ENCODE data around the gene SEPTIN1.

The SEPTIN1 gene, protein sequence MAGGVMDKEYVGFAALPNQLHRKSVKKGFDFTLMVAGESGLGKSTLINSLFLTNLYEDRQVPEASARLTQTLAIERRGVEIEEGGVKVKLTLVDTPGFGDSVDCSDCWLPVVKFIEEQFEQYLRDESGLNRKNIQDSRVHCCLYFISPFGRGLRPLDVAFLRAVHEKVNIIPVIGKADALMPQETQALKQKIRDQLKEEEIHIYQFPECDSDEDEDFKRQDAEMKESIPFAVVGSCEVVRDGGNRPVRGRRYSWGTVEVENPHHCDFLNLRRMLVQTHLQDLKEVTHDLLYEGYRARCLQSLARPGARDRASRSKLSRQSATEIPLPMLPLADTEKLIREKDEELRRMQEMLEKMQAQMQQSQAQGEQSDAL

DNA sequence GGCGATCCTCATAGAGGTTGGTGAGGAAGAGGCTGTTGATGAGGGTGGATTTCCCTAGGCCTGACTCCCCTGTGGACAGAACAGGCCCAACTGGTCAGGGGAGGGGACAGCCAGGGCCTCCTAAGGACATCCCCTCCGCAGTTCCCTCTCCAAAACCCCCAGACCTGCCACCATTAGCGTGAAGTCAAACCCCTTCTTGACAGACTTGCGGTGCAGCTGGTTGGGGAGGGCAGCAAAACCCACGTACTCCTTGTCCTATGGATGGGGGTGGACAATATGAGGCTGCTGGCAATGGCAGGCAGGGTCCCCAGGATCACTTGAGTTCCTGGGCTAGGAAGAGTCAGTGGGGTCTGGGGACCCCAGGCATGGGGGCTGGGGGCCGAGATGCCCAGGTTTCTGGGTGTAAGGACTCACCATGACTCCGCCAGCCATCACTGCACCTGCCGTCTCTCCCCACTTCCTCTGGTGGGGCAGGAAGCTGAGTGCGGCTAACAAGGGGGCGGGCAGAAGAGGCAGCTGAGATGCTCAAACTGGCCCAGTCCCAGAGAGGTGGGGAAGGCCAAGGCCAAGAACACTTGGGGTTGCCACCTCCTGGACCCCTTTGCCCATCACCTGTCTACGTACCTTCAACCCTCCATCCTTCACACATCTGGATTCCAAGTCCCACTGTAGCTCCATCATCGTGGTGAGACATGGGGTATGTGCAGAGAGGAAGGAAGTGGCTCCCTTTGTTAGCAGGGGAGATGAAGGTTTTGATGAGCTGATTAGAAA lies at the start of gene SEPTIN1:
Gene SEPTIN1 (minus strand): TSS at position 451 of the 771 bp plus-strand sequence. CDS start 19 bp downstream, at position 432.
- no peak for DNase-seq
- no peaks in the 10 kb centered on the region for H3K36me3 ChIP-seq
- TF ChIP-seq, protein P1, sequence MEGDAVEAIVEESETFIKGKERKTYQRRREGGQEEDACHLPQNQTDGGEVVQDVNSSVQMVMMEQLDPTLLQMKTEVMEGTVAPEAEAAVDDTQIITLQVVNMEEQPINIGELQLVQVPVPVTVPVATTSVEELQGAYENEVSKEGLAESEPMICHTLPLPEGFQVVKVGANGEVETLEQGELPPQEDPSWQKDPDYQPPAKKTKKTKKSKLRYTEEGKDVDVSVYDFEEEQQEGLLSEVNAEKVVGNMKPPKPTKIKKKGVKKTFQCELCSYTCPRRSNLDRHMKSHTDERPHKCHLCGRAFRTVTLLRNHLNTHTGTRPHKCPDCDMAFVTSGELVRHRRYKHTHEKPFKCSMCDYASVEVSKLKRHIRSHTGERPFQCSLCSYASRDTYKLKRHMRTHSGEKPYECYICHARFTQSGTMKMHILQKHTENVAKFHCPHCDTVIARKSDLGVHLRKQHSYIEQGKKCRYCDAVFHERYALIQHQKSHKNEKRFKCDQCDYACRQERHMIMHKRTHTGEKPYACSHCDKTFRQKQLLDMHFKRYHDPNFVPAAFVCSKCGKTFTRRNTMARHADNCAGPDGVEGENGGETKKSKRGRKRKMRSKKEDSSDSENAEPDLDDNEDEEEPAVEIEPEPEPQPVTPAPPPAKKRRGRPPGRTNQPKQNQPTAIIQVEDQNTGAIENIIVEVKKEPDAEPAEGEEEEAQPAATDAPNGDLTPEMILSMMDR (IDR thresholded peaks at IDR 0.05), result no peak
- no peaks in the 10 kb centered on the region for H3K27me3 ChIP-seq
- intact Hi-C loops (cut with DNase I; ENCODE audit: low total_unique reads), result no loop called here
- H3K4me3 ChIP-seq, result no peak within 1 kb of the TSS
- H3K4me1 ChIP-seq, result peaks cover 0 to 16% (median 10%) of the 10 kb centered on the region in 4 donors
- H3K27ac ChIP-seq, result no peak within 1 kb of the TSS
- no peaks in the 10 kb centered on the region for H3K9me3 ChIP-seq

- H3K9me3 ChIP-seq, result no peaks in the 10 kb centered on the region
- peaks cover 0 to 17% (median 0%) of the 10 kb centered on the region in 3 donors for H3K36me3 ChIP-seq
- peak overlapping the region; percentile 65 to 69 for H3K27ac ChIP-seq
- DNase-seq, result no peak
- H3K4me1 ChIP-seq, result peaks cover 0 to 20% (median 11%) of the 10 kb centered on the region in 4 donors
- TF ChIP-seq, protein P1 (IDR thresholded peaks at IDR 0.05), result no peak
- H3K4me3 ChIP-seq, result peak overlapping the region; percentile 56 to 63
- H3K27me3 ChIP-seq, result no peaks in the 10 kb centered on the region
- intact Hi-C loops (cut with DNase I; ENCODE audit: low total_unique reads), result no loop called here
These were observed 48.1 kb upstream of the SEPTIN1 start for GRCh38 chr16:30430428-30430970.

DNA sequence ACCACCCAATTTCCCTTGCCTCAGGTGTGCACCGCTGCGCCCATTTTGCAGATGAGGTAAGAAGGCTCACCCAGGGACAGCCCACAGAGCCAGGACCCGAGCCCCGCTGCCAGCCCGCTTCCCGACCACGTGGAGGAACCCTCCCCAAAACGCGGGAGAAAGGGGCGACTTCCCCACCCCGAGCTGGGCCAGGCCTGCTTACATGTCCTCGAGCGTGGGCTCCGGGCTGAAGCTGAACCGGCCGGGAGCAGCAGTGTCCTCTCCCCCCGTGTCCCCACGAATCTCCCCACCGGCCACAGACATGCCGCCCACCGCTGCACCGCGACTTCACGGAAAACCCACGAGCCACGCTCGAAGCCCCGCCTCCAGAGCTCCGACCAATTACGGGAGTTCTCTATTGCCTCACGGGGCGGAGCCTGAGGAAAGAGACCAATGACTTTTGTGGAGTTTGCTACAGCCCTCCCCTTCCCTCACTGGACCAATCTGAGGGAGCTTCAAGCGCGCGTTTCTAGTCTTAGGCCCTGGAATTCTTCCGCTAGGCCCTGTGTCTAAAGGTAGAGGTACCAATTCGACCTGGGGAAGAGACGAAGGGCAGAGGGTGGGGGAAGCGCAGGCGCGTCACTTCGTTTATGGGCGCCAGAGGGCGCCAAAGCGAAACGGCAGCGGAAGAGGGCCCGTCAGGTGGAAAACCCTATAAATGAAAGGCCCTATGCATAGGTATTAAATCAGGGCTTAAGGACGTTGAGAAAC lies 47.5 kb upstream of the SEPTIN1 start, which contains the start of gene DCTPP1:
Gene DCTPP1 (minus strand): TSS at position 353 of the 750 bp plus-strand sequence. CDS start 50 bp downstream, at position 303.
- intact Hi-C loops (cut with DNase I; ENCODE audit: low total_unique reads), result no loop called here
- H3K36me3 ChIP-seq, result peaks cover 0 to 22% (median 0%) of the 10 kb centered on the region in 3 donors
- H3K4me3 ChIP-seq, result peak within 1 kb of the TSS; percentile 56 to 63
- peak within 1 kb of the TSS; percentile 65 to 69 for H3K27ac ChIP-seq
- TF ChIP-seq, protein P1 (IDR thresholded peaks at IDR 0.05), result peak; percentile 74 to 79
- peak; percentile 97 for DNase-seq
- peaks cover 0 to 20% (median 11%) of the 10 kb centered on the region in 4 donors for H3K4me1 ChIP-seq
- H3K27me3 ChIP-seq, result no peaks in the 10 kb centered on the region
- no peaks in the 10 kb centered on the region for H3K9me3 ChIP-seq

DNA sequence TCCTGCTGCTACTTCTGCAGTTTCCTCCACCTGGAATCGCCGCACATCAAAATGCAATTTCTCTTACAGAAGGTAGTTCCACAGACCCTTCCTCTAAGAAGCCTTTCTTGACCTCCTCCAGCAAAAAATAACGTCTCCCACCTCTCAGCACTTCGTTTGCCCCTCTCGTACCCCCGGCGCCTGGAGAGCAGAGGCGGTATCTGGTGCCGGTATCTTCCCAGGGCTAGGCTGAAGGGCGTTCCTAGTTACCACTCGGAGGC lies 47.0 kb upstream of the SEPTIN1 start:
- Histone ChIP-seq H3K27me3 (no peaks in the 10 kb centered on the region), H3K4me1 (peaks cover 0 to 20% (median 11%) of the 10 kb centered on the region in 4 donors), H3K4me3 (peak overlapping the region; percentile 56 to 63), H3K36me3 (peaks cover 0 to 27% (median under 1%) of the 10 kb centered on the region in 3 donors), H3K9me3 (no peaks in the 10 kb centered on the region), H3K27ac (peak overlapping the region; percentile 65 to 69)
- TF ChIP-seq, protein P1 (IDR thresholded peaks at IDR 0.05), result no peak
- no peak for DNase-seq
- intact Hi-C loops (cut with DNase I; ENCODE audit: low total_unique reads), result no loop called here

GRCh38 chr16:30428055-30428454 lies 45.7 kb upstream of the SEPTIN1 start:
- H3K9me3 ChIP-seq, result no peaks in the 10 kb centered on the region
- intact Hi-C loops (cut with DNase I; ENCODE audit: low total_unique reads), result no loop called here
- peaks cover 8 to 40% (median 13%) of the 10 kb centered on the region in 3 donors for H3K36me3 ChIP-seq
- no peak overlapping the region for H3K27ac ChIP-seq
- DNase-seq, result no peak
- TF ChIP-seq, protein P1 (IDR thresholded peaks at IDR 0.05), result no peak
- H3K4me1 ChIP-seq, result peaks cover 0 to 20% (median 11%) of the 10 kb centered on the region in 4 donors
- no peaks in the 10 kb centered on the region for H3K27me3 ChIP-seq
- H3K4me3 ChIP-seq, result no peak overlapping the region

All from tibial artery (tissue), 4 donors.